Measurements from ENCODE around the gene UNC13B.

UNC13B gene

DNA sequence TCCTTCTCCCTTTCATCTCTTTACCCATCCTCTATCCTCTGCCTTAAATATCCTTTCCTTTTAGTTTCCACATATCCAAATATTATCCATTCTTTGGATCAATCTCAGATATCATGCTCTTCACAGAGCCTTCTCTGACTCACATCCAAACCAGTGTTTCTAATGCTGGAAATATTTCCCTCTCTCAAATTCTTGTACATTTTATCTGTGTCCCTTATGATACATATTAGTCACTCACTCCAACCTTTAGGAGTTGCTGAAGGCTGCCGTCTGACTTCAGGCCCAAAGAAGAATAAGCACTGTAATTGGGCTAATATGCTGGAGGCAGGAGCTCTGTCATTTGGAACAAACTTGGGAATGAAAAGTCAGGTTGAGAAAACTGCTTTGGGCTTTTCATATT is 171.7 kb downstream of the UNC13B start:
- no peak for DNase-seq (ENCODE audit: low read depth in 2 of 2)

GRCh38 chr9:35335164-35335563 is 173.4 kb downstream of the UNC13B start:
- no peak for DNase-seq (ENCODE audit: low read depth in 2 of 2)

DNA sequence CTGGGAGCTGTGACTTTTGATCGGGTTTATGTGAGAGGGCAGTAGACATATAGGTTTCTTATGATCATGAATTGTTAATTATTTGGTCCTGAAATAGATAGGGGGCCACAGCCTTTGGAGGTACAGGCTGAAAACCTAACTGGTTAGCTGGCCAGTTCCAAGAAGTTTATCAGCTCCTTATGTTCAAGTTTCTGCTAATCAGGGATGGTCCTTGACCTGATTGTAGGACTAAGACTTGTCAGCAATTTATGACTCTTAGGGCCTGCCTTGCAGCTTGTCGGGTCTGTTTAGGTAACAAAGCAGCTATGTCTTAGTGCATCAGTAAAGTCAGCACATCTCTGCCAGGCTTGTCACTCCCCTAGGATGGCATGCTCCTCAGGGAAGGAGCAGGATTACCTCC is 176.3 kb downstream of the UNC13B start:
- DNase-seq (ENCODE audit: low read depth in 2 of 2), result no peak

- no peak for DNase-seq (ENCODE audit: low read depth in 2 of 2)
Observed at GRCh38 chr9:35338561-35339274, 176.9 kb downstream of the UNC13B start.

DNA sequence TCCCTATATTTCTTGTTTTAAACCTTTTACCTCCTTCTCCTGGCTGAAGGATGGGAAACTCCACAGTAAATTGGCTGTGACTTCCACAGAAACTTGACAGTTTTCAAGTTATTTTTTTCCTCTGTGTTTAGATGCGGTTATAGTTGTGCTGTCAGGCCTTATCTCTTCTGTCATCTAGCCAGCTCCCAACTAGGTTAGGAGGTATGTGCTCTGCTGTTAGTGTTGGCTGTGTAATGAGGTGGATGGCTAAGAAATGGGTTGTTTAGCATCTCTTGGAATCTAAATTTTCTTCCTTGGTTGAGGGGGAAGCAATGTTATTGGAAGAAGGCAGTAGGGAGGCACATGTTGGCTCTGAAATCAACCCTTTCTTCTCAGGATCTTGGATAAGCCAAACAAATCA is 178.2 kb downstream of the UNC13B start:
- DNase-seq (ENCODE audit: low read depth in 2 of 2), result no peak

- DNase-seq (ENCODE audit: low read depth in 2 of 2), result no peak
Observed at GRCh38 chr9:35341021-35341420, 179.2 kb downstream of the UNC13B start.

- DNase-seq (ENCODE audit: low read depth in 2 of 2), result no peak
Observed at GRCh38 chr9:35341585-35341984, 179.8 kb downstream of the UNC13B start.

GRCh38 chr9:35342221-35342958 is 180.6 kb downstream of the UNC13B start:
- DNase-seq (ENCODE audit: low read depth in 2 of 2), result no peak

- no peak for DNase-seq (ENCODE audit: low read depth in 2 of 2)
Observed at GRCh38 chr9:35348109-35348508, 186.3 kb downstream of the UNC13B start.

DNA sequence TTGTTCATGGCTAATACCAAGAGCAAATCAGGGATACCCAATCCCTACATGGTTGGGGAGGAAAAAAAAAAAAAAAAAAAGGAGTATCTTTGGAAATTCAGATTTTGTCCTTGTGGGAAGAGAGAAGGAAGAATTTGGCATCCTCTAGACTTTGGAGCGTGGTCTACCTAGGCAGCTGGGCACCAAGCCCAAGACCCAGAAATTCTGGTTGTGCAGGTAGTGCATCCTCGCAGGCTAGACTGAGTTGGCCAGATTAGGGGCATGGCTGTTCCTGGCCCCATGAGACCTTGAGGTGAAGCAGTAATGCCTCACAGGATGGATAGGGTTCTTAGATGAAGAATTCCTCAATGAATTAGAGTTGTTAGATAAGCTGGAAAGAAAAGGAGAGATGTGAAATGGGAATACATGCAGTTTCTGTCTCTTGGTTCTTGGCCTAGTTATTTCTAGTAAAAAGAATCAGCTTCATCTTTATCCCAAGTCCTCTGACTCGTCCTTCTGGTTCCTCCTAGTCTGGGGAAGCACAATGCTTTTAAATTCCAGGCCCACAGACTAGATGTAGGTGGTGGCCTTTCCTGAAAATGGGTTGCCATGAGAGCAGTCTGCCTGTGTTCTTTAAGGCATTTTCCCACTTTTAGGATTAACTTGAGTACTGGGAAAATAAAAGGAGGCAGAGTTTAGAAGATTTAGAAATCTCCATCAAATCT is 187.6 kb downstream of the UNC13B start:
- no peak for DNase-seq (ENCODE audit: low read depth in 2 of 2)

DNA sequence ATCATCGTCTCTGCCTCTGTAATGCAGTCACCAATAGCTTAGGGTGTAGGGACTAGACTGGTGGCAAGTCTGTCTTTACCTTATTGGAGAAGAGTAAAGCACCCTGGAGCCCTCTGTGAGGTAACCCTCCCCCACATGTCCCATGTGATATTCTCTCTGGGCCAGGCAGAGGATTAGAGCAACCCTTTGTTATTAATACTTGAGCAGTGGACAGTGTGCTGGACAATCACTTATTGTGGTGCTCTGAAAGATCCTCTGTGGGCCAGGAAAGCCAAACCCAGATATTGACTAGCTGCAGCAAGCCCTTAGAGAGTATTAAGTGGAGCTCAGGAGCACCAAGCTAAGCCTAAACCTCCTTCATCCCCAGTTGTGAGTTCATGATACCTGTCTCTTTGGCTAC is 188.4 kb downstream of the UNC13B start:
- DNase-seq (ENCODE audit: low read depth in 2 of 2), result no peak

DNA sequence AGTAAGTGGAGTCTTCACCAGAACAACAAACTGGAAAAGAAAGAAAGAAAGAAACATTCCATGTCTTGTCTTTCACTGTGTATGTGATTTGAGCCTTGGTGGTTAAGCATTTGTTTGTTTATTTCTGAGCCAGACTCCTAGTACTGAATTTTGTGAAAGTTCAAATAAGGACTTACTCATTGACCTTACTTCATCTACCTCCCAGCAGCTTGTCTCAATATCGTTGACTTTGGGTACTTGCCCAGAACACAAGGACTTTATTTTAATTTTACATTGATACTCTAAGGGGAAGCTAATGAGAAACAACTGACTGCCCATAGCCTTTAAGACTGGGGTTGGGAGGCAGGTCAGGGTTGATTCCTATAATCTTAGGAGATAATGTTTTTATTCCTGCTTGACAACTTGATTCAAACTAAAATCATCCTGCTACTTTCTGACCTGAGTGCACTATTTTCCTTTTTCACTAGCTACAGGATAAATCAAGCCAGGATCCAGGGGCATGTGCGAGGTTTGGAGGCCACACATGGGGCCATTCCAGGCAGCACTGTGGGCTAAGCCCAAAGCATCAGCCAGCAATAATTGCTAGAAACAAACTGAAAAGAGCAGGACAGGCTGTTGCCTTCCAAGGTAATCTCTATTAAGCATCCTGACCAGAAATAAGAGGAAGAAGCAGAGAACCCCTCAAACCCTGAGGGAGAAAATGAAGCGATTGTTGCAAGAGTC is 189.2 kb downstream of the UNC13B start:
- DNase-seq (ENCODE audit: low read depth in 2 of 2), result no peak

DNA sequence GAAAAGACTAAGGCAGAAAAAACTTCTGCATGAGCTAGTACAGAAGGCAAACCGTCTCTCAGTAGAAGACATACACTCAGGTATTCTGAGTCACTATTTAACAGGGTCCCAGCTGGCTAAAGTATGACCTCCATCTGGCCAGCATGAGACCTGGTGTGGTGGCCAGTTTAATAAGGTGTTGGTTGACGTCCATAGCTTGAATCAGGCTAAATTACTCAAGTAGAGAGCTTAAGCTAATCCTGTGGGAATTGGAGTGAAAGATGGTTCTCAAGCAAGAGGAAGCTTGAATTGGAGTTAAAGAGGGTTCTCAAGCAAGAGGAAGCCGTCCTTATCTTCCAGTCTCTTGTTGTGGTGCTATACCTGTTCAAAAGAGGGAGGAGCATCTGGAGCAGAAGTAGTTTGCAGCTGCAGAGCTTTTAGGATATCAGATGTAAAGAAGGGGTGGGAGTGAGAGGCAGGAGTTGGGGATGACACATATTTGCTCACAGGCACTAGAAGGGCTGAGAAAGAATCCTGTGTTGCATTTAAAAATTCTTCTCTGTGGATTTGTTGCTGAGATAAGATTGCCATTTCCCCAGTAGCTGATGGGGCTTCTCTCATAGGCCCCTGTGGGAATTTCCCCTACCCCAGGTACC is 192.0 kb downstream of the UNC13B start:
- DNase-seq (ENCODE audit: low read depth in 2 of 2), result no peak

DNA sequence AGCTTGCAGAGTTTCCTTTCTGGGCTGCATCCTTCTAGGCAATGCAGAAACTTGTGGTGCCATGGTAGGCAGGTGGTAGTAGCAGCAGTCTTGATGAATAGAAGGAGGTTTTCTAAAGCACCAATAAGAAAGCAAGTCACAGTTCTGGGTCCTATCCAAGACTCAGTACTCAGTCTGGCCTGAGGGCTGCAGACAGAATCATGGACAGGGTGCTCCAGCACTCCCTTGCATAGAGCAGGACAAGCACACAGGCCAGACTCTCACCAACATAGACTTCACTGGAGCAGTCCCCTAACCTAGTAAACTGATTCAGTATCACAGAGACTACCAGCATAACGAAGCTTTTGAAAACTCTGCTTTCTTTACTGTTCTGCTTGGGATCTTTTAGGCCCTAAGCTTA is 194.1 kb downstream of the UNC13B start:
- DNase-seq (ENCODE audit: low read depth in 2 of 2), result no peak

DNA sequence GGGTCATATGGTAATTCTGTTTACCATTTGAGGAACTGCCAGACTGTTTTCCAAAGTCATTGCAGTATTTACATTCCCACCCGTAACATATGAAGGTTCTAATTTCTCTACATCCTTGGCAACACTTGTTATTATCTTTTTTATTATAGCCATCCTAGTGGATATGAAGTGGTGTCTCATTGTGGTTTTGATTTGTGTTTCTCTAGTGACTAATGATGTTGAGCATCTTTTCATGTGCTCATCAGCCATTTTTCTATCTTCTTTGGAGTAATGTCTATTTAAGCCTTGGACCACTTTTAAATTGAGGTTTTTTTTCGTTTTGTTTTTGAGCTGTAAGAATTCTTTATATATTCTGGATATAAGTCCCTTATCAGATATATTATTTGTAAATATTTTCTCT is 195.3 kb downstream of the UNC13B start:
- DNase-seq (ENCODE audit: low read depth in 2 of 2), result no peak

- no peak for DNase-seq (ENCODE audit: low read depth in 2 of 2)
Observed at GRCh38 chr9:35357826-35358225, 196.0 kb downstream of the UNC13B start.

- DNase-seq (ENCODE audit: low read depth in 2 of 2), result no peak
Observed at GRCh38 chr9:35364817-35365585, 203.2 kb downstream of the UNC13B start.

DNA sequence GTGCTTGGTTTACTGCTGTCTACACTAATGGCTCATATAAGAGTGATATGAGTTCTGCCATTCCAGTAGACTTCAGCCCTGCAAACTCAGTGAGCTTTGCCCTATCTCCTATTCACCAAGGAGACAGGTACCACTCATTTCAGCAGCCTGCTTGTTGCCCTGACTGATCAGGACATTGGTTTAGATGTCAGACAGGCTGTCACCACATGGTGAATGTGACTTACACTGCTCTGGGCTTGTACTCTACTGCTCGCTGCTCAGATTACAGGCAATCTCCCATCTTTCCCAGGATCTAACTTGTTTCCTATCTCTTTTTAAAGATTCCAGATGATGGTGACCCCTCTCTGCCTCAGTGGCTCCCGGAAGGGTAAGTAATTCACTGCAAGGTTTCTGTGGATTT is 204.8 kb downstream of the UNC13B start:
- DNase-seq (ENCODE audit: low read depth in 2 of 2), result no peak

DNA sequence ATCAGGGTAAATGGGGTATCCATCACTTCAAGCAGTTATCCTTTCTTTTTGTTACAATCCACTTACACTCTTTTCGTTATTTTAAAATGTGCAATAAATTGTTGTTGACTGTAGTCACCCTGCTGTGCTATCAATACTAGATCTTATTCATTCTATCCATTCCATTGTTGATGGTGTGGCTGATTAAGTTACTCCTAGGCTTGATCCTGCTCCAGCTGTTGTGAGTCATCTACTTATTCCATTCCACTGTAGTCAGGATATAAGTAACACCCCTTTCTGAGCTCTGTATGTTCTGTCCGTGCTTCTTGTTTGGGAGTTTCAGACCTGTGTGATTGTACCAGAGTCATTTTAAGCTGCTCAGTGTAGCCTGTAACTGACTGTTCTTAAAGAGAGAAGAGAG is 205.6 kb downstream of the UNC13B start:
- no peak for DNase-seq (ENCODE audit: low read depth in 2 of 2)

- DNase-seq (ENCODE audit: low read depth in 2 of 2), result no peak
Observed at GRCh38 chr9:35370241-35370640, 208.4 kb downstream of the UNC13B start.

- no peak for DNase-seq (ENCODE audit: low read depth in 2 of 2)
Observed at GRCh38 chr9:35374436-35374835, 212.6 kb downstream of the UNC13B start.

Measured in activated CD8-positive, alpha-beta memory T cell treated with anti-CD3 and anti-CD28 coated beads for 4 hours (primary cell).